T-helper 2 cell (primary cell): ENCODE data around the gene MYOD1.

ENCODE experiments used
- DNase-seq, 5 experiments: peaks; one replicate each; pipeline versions ENCODE4 v3.0.0 to v3.0.0-alpha.2; 2012 to 2022
- total RNA-seq, 2 donors: gene quantifications; one replicate each; lab custom pipeline; 2026; lab: John Stamatoyannopoulos, UW

The MYOD1 gene
- total RNA-seq = 0 reads per million in 2 donors

- DNase-seq = no peak
These were observed at the start of gene MYOD1 for GRCh38 chr11:17719028-17719937. Gene MYOD1, plus strand, starts transcription at chr11:17719571. Its CDS starts 212 bp downstream, at chr11:17719783.

GRCh38 chr11:17672469-17672868 is 46.9 kb upstream of the MYOD1 start:
- DNase-seq = no peak

GRCh38 chr11:17673951-17674350 is 45.4 kb upstream of the MYOD1 start:
- DNase-seq = no peak

- DNase-seq = no peak
These were observed 36.5 kb upstream of the MYOD1 start for GRCh38 chr11:17682848-17683247.

GRCh38 chr11:17683377-17684161 is 35.8 kb upstream of the MYOD1 start:
- DNase-seq = no peak

- no peak for DNase-seq
These were observed 34.8 kb upstream of the MYOD1 start for GRCh38 chr11:17684550-17684949.

GRCh38 chr11:17686231-17686980 is 33.0 kb upstream of the MYOD1 start:
- no peak for DNase-seq

GRCh38 chr11:17687946-17688670 is 31.3 kb upstream of the MYOD1 start:
- DNase-seq = no peak

- no peak for DNase-seq
These were observed 27.8 kb upstream of the MYOD1 start for GRCh38 chr11:17691550-17691949.

- no peak for DNase-seq
These were observed 27.4 kb upstream of the MYOD1 start for GRCh38 chr11:17691976-17692375.

GRCh38 chr11:17692931-17693330 is 26.4 kb upstream of the MYOD1 start:
- no peak for DNase-seq

- no peak for DNase-seq
These were observed 25.8 kb upstream of the MYOD1 start for GRCh38 chr11:17693531-17693930.

GRCh38 chr11:17694494-17695110 is 24.8 kb upstream of the MYOD1 start:
- no peak for DNase-seq

- DNase-seq = no peak
These were observed 23.6 kb upstream of the MYOD1 start for GRCh38 chr11:17695454-17696441.

- DNase-seq = no peak
These were observed 22.6 kb upstream of the MYOD1 start for GRCh38 chr11:17696741-17697140.

GRCh38 chr11:17697175-17697949 is 22.0 kb upstream of the MYOD1 start:
- no peak for DNase-seq

- DNase-seq = no peak
These were observed 19.9 kb upstream of the MYOD1 start for GRCh38 chr11:17699147-17700114.

GRCh38 chr11:17700991-17701390 is 18.4 kb upstream of the MYOD1 start:
- no peak for DNase-seq
